ENCODE results near the gene MN1.

DNA sequence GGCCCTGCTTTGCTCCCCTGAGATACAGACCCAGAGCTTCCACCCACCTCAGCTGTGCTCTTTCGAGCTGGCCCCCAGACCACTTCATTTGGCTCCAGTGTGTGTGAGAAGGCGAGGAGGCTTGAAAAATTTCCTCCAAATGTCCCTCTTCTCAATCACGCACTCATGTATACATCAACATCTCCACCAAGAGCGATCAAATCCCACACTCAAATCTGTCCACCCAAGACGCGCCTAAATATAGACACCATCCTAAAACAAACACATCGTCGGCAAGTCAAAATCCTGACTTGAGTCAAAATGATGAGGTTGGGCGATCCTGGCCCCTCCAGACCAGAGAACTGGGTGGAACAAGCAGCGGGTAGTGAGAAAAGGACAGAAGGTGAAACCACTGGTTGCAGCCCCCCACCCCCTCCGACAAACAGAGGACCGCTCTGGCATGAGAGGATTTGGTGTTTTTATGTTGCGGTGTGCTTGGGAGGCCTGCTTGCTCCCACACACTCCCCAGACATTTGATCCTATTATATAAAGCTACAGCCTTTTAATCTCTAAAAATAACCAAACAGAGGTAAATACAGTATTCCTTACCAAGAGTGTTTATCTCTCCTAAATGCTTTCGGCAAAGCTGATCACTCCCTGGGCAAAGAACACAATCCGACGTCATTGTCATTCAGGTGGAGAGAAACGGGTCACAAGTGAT, 10.2 kb downstream of the MN1 start:
- TF ChIP-seq, protein P1, sequence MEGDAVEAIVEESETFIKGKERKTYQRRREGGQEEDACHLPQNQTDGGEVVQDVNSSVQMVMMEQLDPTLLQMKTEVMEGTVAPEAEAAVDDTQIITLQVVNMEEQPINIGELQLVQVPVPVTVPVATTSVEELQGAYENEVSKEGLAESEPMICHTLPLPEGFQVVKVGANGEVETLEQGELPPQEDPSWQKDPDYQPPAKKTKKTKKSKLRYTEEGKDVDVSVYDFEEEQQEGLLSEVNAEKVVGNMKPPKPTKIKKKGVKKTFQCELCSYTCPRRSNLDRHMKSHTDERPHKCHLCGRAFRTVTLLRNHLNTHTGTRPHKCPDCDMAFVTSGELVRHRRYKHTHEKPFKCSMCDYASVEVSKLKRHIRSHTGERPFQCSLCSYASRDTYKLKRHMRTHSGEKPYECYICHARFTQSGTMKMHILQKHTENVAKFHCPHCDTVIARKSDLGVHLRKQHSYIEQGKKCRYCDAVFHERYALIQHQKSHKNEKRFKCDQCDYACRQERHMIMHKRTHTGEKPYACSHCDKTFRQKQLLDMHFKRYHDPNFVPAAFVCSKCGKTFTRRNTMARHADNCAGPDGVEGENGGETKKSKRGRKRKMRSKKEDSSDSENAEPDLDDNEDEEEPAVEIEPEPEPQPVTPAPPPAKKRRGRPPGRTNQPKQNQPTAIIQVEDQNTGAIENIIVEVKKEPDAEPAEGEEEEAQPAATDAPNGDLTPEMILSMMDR (IDR thresholded peaks at IDR 0.05) = no peak
- TF ChIP-seq POLR2A (IDR thresholded peaks at IDR 0.05) (no peak), POLR2AphosphoS5 (IDR thresholded peaks at IDR 0.05) (no peak)

All from breast epithelium (tissue), 3 donors.